Measurements from ENCODE around the gene GOLGA6A. TPM values are rescaled to one million over a fixed set of nuclear protein-coding genes. Genes with fewer than 3 reads are reported as not detected.
"Not testable (repeated sequence)": the region's sequence is repeated elsewhere in the genome, so short reads cannot be mapped to it uniquely, and the experiment has no call there.

GOLGA6A gene
- polyA plus RNA-seq, 1 donor = 0.08 TPM

- DNase-seq = no peak
These were observed 25.8 kb upstream of the GOLGA6A start for GRCh38 chr15:74108111-74108510.

DNA sequence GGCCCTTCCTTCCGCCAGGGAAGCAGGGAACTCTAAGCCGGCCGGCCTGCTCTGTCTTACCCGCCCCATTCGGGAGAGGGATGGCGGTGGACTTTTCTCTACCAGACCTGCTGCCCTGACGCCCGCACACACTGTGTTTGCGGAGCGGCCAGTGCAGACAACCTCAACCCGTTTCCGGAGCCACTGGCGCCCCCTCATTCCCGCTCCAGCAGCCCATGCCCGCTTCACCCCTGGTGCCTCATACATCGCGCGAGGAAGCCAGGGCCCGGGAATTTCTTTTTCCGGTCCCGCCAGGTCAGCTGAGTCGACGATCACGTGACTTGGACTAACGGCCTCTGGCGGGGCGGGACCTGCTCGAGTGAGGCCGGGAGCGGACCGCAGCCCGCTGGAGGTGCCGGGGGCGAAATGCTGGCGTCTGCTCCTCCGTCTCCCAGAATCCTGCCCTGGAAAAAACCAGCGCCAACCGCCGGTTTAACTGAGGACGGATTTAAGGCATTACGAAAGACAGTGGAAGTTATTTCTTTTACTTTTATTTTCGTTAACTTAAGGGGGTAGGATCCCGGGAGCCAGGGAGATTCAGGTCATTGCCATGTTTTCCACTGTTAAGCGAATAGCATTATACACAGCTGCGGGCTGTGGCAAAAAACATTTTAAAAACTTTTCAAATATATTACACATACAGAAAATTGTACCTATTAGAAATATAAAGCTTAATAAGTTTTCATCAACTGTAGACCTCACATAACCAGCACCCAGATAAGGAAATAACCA is 17.8 kb upstream of the GOLGA6A start:
- DNase-seq = peak; percentile 86

- DNase-seq = not testable (repeated sequence)
These were observed 14.6 kb upstream of the GOLGA6A start for GRCh38 chr15:74096753-74097474.

- DNase-seq = not testable (repeated sequence)
These were observed 13.3 kb upstream of the GOLGA6A start for GRCh38 chr15:74095610-74096009.

DNA sequence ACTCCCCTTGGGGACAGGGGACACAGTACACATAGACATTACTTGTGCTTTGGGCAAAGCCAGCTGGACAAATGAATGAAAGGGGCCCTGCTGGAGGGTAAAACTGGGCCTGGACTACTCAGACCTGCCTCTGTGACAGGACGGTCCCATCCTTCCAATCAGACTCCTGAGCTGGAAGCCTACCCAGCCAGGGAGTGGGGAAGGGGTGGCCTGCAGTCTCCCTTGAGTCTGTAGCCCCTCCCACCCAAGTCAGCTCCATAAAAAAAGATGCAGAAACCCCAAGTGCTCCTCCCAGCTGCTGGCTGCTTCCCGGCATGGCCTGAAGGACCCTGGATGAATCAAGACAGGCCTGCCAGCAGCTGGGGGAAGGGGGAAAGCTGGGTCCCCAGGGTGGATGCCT is 12.2 kb upstream of the GOLGA6A start:
- not testable (repeated sequence) for DNase-seq

GRCh38 chr15:74075781-74076180 is 6.6 kb downstream of the GOLGA6A start:
- not testable (repeated sequence) for DNase-seq

DNA sequence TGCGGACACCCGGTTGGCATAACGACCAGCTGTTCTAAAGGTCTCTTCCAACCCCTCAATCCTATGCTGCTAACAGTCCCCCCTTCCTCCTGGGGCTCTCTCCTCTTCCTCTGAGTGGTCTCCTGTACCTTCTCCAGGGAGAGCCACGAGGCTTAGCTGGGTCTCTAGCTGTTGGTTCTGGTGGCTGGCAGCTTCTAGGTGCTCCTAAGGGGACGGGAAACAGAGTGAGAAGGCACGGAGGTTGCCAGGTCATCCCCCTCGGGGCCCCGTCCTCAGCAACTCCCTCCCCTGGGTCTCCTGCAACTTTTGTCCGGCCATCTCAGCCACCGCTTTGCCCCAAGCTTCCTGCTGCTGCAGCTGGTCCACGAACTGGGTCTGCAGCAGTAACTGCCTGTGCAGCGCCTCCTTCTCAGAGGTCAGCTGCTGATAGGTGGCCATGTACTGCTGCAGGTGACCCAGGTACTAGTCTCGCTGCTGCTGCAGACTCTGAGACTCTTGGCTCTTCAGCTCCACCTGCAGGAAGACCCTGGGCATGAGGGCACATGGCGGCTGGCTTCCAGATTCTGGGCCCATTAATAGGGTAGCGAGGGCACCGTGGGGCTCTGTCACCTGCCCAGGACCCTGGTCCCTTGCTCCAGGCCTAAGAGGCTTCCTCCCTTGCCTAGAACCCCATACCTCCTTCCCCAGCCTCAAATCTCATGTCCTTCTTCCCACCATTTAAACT is 9.6 kb downstream of the GOLGA6A start:
- not testable (repeated sequence) for DNase-seq

- DNase-seq = not testable (repeated sequence)
These were observed 10.2 kb downstream of the GOLGA6A start for GRCh38 chr15:74072132-74072531.

- not testable (repeated sequence) for DNase-seq
These were observed 10.7 kb downstream of the GOLGA6A start for GRCh38 chr15:74071645-74072044.

- not testable (repeated sequence) for DNase-seq
These were observed 16.5 kb downstream of the GOLGA6A start for GRCh38 chr15:74065684-74066411.

DNA sequence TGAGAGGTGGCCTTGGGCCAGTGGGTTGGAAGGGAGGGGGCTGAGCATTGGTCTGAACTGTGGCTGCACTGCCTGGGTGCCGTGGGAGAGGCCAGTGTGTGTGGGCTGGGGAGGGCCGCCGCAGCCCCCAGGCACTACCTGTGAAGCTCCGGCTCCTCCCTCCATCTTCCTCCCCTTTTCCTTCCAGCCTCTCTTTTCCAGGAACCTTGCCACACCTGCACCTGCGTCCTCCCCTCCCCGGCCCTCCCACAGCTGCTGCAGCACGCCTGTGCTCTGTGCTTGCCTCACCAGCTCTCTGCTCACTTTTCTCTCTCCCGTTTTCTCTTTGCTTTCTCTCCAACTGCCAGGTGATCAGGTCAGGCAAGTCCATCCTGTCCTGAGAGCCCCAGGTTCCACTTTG is 17.5 kb downstream of the GOLGA6A start:
- DNase-seq = not testable (repeated sequence)

DNA sequence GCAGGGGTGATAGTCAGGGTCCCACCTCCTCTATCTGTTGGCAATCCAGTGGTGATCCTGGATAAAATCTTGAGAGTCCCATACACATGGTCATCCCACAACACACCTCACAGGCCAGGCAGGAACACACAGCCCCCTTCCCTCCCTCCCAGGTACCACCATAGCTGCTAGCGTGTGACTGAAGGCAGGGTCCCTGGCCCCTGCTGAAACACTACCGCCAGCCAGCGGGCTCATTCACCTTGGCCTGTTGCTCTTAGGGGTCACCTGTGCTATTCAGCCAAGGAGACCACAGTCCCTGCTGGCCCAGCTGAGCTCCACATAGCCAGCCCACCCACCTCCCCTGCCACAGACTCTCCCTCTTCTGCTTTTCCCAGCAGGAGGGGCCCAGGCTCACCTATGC is 18.2 kb downstream of the GOLGA6A start:
- DNase-seq = not testable (repeated sequence)

DNA sequence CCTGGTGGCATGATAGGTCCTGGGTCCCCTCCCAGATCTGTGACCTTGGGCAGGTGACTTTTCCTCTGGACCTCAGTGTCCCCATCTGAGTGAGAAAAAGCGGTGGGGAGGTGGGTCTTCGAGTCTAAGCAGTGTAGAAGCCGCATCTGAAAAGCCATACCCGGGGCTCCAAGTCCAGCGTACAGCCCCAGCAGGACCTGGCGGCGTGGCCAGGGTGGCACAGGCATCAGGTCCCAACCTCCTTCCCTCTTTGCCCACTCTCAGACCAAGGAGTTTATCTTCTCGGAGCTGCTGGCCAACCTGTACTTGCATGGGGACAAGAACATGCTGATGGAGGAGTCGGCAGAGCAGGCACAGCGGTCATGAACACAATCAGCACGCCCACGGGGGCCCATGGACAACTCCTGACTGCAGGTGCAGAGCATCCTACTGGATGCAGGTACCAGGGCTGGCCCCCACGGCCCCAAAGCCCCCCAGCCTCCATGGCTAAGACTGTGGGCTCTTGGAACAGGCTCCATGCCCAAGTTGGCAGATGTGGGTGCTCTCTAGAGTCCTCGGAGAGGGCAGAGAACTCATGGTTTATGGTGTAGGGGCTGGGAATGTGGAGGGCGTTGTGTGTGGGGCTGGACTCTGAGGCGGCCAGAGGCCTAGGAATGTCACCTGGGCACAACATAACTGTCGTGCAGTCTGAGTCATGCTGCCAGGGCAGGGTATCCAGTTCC is 18.8 kb downstream of the GOLGA6A start:
- DNase-seq = not testable (repeated sequence)

GRCh38 chr15:74062671-74063070 is 19.7 kb downstream of the GOLGA6A start:
- no peak for DNase-seq

DNA sequence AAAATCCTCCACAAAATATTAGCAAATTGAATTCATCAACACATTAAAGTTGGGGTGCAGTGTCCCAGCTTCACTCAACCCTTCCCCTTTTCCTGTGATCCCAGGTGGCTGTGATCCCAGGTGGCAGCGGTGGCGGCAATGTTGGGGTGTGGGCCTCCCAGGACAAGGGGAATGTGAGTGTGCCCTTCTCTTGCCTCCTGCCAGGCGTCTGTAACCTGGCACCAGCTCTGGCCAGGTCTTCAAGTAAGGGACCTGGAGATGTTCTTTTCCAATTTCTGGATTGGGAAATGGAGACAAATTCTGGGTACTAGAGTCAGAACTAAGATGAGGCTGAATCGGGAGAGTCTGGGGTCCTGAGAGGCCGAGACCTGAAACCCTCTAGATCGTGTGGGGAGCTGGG is 20.1 kb downstream of the GOLGA6A start:
- DNase-seq = no peak

DNA sequence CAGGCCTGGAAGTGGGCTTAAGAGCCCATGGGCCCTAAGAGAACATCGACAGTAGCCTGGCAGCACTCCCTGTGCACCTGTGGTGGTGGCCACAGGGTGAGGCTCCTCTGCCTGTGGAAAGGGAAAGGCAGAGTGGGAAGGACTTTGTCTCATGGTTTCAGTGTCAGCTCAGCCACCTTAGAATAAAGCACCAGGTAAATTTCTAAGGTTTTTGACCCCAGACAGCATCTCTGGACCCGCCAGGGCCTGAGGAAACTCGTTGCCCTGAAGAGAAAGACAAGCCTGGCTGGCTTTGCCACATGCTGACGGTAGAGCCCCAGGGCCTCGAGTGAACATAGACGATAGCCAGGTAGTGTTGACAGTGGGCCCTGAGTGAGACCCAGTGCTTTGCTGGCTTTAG is 22.1 kb downstream of the GOLGA6A start:
- DNase-seq = no peak

DNA sequence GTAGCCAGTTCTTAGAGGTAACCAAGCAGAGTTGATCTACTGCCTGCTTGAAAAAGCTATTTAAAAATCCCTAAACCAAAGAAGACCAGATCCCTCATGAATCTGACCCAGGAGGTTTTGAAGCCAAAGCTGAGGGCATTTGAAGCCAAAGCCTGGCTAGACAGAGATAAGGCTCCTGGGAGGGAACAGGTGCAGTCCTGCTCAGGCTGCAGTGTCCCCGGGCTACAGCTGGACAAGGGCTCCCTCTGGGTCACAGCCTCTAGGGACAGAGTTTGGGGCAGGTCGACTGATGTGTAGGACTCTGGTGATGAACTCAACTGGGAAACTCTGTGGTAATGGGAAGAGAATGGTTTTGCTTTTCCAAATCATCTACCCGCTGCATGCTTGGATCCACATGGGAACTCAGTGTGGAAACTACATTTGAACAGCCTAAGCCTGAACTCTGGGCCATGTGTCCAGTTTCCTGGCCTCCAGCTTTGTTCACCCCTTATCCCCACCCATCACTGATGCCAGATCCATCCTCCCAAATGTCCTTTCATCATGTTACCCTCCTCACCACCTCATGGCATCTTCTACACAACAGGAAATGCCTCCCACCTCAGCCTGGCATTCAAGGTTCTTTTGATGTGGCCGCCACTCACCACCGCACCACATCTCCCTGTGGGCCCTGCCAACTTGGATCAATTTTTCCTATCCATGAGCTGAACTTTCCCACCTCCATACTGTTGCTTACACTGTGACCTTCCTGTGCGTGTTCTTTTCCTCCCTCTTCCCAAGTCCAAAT is 23.1 kb downstream of the GOLGA6A start:
- DNase-seq = not testable (repeated sequence)

GRCh38 chr15:74056330-74056729 is 26.0 kb downstream of the GOLGA6A start:
- not testable (repeated sequence) for DNase-seq

DNA sequence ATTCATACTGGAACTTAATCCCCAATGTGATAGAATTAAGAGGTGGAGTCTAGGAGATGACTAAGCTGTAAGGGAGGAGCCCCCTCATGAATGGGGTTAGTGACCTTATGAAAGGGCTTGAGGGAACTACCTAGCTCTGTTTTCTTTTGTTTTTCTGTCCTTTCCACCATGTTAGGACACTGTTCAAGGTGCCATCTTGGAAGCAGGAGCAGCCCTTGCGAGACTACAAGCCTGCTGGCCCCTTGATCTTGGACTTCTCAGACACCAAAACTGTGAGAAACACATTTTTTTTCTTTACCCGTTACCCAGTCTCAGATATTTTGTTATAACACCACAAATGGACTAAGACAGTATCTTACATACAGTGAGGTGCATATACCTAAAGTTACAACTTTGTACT is 26.5 kb downstream of the GOLGA6A start:
- DNase-seq = no peak

GRCh38 chr15:74053941-74054529 is 28.3 kb downstream of the GOLGA6A start:
- peak; percentile 74 for DNase-seq

- no peak for DNase-seq
These were observed 28.8 kb downstream of the GOLGA6A start for GRCh38 chr15:74053517-74053916.

All from hindlimb muscle (tissue), 1 donor.